ENCODE results near the gene KIF19. TPM values are rescaled to one million over a fixed set of nuclear protein-coding genes. Genes with fewer than 3 reads are reported as not detected.
A peak's percentile ranks its signal among the peaks of the same experiment; 100 is the strongest.

The KIF19 gene
- total RNA-seq (2021; ENCODE audit: unreplicated experiment): not detected
- polyA plus RNA-seq (2012; ENCODE audit: insufficient read length): not detected
- Bru-seq, nascent RNA: not detected
- percentile 3 among the genes with signal in this experiment for BruChase-seq, experiment 1, labeled RNA remaining after a 2-hour chase
- percentile 3 among the genes with signal in this experiment for BruChase-seq, experiment 2, labeled RNA remaining after a 6-hour chase
- long read RNA-seq: 0 reads

GRCh38 chr17:74325743-74326379 lies at the start of gene KIF19:
KIF19 (plus strand) TSS chr17:74326226; CDS start chr17:74326350, 124 bp downstream.
- in situ Hi-C loops (cut with HindIII; ENCODE audit: low pct_unique_long_range_greater_than_20kb, low sequenced_read_pairs) (no loop called here), intact Hi-C loops (cut with micrococcal nuclease; ENCODE audit: unreplicated experiment) (no loop called here)
- H3K27me3 ChIP-seq (ENCODE audit: control insufficient read depth, insufficient read depth, low read length): no peaks in the 10 kb centered on the region; the same call in 1 of the 2 replicates
- DNase-seq (ENCODE audit: low read depth, low spot score): no peak
- POLR2A ChIA-PET: no interaction called here
- TF ChIP-seq TCF7L2 (IDR thresholded peaks at IDR 0.05; ENCODE audit: low read depth, low read length) (no peak), CTCF (IDR thresholded peaks at IDR 0.05) (no peak)
- BruUV-seq (replicated peaks): no TSS peak
- no peak within 1 kb of the TSS for H3K4me3 ChIP-seq (ENCODE audit: low read depth in 2 of 2, low read length in 2 of 2)
- no peaks in the 10 kb centered on the region for H3K4me1 ChIP-seq (ENCODE audit: control insufficient read depth, insufficient read depth, low read length)
- H3K36me3 ChIP-seq (ENCODE audit: control insufficient read depth, insufficient read depth, low read length): no peaks in the 10 kb centered on the region
- no peaks in the 10 kb centered on the region for H3K9me3 ChIP-seq (ENCODE audit: control insufficient read depth, insufficient read depth, low read depth, low read length)
- H3K27ac ChIP-seq (ENCODE audit: low read length): no peak within 1 kb of the TSS
- CTCF ChIA-PET: no interaction called here
- peak; percentile 31; the same call in 1 of the 2 replicates for ATAC-seq

- in situ Hi-C loops (cut with HindIII; ENCODE audit: low pct_unique_long_range_greater_than_20kb, low sequenced_read_pairs) (no loop called here), intact Hi-C loops (cut with micrococcal nuclease; ENCODE audit: unreplicated experiment) (no loop called here)
- Histone ChIP-seq H3K4me1 (ENCODE audit: control insufficient read depth, insufficient read depth, low read length) (no peaks in the 10 kb centered on the region), H3K4me3 (ENCODE audit: low read depth in 2 of 2, low read length in 2 of 2) (no peak overlapping the region), H3K27me3 (ENCODE audit: control insufficient read depth, insufficient read depth, low read length) (peaks cover 2% of the 10 kb centered on the region; the same call in 1 of the 2 replicates), H3K36me3 (ENCODE audit: control insufficient read depth, insufficient read depth, low read length) (no peaks in the 10 kb centered on the region), H3K27ac (ENCODE audit: low read length) (no peak overlapping the region), H3K9me3 (ENCODE audit: control insufficient read depth, insufficient read depth, low read depth, low read length) (no peaks in the 10 kb centered on the region)
- DNase-seq (ENCODE audit: low read depth, low spot score) (no peak), ATAC-seq (0 out of 2 replicates have a peak, but pooled peaks have one; percentile 10)
- TF ChIP-seq CTCF (IDR thresholded peaks at IDR 0.05) (no peak), TCF7L2 (IDR thresholded peaks at IDR 0.05; ENCODE audit: low read depth, low read length) (no peak), REST (IDR thresholded peaks at IDR 0.05; ENCODE audit: insufficient read depth in 1 of 2, low read depth in 2 of 2, low read length in 1 of 2) (no peak), POLR2AphosphoS5 (IDR thresholded peaks at IDR 0.05; ENCODE audit: low read depth, low read length) (no peak), SIN3A (IDR thresholded peaks at IDR 0.05; ENCODE audit: borderline replicate concordance, insufficient read depth, low read depth, low read length) (no peak)
- no TSS peak for BruUV-seq (replicated peaks)
- CTCF ChIA-PET: interaction anchor here (1.7 kb wide), 1 partner anchor 77 kb away, joined by 5 read pairs; no protein-coding TSS in a partner anchor
- POLR2A ChIA-PET: no interaction called here
Measured at GRCh38 chr17:74276541-74277009, 49.5 kb upstream of the KIF19 start.
